OCI-M1 (cell line): Measurements from ENCODE around the gene ACOT11.

ENCODE experiments used
- DNase-seq: peaks from one replicate; lab custom pipeline; 2025; lab: John Stamatoyannopoulos, UW

Gene ACOT11

GRCh38 chr1:54645806-54646676 is 98.0 kb downstream of the ACOT11 start:
- DNase-seq = no peak

GRCh38 chr1:54649130-54649898 is 101.3 kb downstream of the ACOT11 start:
- no peak for DNase-seq

GRCh38 chr1:54649921-54650320 is 101.9 kb downstream of the ACOT11 start:
- DNase-seq = no peak

GRCh38 chr1:54650417-54650816 is 102.4 kb downstream of the ACOT11 start:
- DNase-seq = no peak

GRCh38 chr1:54651608-54652007 is 103.6 kb downstream of the ACOT11 start:
- DNase-seq = no peak

GRCh38 chr1:54652168-54652567 is 104.1 kb downstream of the ACOT11 start:
- DNase-seq = no peak

GRCh38 chr1:54653036-54653435 is 105.0 kb downstream of the ACOT11 start:
- no peak for DNase-seq

GRCh38 chr1:54658164-54658913 is 110.3 kb downstream of the ACOT11 start:
- no peak for DNase-seq
